Activated gamma-delta T cell treated with Interleukin-2 at 50 U/mL for 16 hours (primary cell): Measurements from ENCODE around the gene ESR2.

Experiments
- DNase-seq: peaks from one replicate; pipeline ENCODE4 v3.0.0-alpha.2; 2020

ESR2 gene

GRCh38 chr14:64260418-64260817 lies 33.8 kb downstream of the ESR2 start:
- no peak for DNase-seq

DNA sequence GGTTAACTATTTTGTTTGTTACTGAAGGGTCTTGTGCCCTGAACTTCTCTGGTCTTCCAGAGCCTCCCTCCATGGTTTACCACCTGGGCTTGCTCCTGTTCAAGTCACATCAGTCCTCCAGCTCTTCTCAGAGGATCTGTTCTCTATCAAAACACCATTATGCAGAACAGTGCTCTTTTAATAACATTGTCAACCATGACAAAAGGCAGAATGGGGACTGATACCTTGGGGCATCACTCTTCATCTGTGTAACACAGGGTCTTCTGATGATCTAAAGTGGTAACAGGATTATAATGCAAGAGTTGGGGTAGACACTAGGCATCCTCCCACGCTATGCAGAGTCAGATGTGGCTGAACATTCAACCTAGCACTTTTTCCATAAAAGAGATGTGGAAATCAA lies 38.4 kb downstream of the ESR2 start:
- no peak for DNase-seq

- DNase-seq, result no peak
Measured at GRCh38 chr14:64253672-64254071, 40.5 kb downstream of the ESR2 start.

GRCh38 chr14:64249363-64249762 lies 44.8 kb downstream of the ESR2 start:
- DNase-seq, result no peak

DNA sequence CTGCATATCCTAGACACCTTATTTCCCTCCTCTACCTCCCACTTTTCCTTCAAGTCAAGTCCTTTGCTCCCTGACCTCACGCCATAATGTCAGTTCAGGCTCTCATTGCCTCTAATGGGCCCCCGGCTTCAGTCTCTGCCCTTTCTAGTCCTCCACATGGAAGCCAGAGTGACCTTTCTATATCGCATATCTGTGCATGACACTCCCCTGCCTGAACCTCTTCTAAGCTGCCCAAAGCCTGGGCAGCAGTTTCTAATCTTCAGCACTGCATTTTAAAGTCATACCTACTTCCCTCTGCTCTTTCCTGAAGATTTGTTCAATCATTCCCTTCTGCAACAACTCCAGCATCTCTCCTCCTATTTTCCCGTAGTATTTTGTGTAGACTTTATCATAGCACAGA lies 45.5 kb downstream of the ESR2 start:
- DNase-seq, result no peak

- no peak for DNase-seq
Measured at GRCh38 chr14:64247195-64247594, 47.0 kb downstream of the ESR2 start.

DNA sequence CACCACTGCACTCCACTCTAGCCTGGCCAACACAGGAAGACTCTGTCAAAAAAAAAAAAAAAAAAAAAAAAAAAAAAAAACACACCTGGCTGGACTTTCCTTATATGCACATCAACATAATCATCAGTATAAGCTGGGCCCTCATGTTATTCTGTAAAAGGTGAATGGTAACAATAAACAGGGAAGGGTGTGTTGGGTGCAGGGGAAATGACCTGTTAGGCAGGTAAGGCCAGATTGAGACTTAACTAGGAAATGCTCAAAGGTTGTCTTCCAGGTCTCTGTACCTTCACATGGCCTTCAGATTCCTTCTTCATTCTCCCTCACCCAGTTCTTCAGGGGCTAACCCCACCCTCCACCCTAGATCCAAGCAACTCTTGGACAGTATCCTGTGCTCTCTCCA lies 47.5 kb downstream of the ESR2 start:
- no peak for DNase-seq

DNA sequence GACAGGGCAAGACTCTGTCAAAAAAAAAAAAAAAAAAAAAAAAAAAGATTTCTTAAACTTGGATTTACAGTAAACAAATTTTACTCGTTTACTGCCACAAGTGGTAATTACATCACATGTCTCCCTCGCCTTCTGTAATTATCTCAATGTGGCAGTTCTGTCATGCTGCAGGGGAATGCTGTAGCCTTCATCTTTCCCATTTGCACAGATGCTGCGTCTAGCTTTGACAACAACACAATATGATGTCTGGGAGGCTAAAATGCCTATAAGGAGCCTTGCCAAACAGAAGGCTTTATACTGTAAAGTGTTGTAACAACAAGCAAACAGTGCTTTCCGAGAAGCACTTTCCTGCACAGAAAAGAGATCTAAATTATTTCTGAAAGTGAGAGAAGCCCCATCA lies 48.7 kb downstream of the ESR2 start:
- DNase-seq, result no peak

DNA sequence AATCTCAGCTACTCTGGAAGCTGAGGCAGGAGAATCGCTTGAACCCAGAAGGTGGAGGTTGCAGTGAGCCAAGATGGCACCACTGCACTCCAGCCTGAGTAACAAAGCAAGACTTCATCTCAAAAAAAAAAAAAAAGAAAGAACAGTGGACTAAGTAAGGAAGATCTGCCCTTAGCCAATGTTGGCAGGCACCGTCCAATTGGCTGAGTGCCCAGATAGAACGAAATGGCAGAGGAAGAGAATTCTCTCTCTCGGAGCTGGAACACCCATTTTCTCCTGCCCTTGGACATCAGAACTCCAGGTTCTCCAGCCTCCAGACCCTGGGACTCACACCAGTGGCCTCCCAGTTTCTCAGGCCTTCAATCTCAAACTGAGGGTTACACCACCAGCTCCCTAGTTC lies 49.9 kb downstream of the ESR2 start:
- DNase-seq, result no peak

GRCh38 chr14:64238631-64239030 lies 55.5 kb downstream of the ESR2 start:
- no peak for DNase-seq

GRCh38 chr14:64238049-64238448 lies 56.1 kb downstream of the ESR2 start:
- DNase-seq, result no peak

GRCh38 chr14:64235652-64236640 lies 58.2 kb downstream of the ESR2 start:
- no peak for DNase-seq

DNA sequence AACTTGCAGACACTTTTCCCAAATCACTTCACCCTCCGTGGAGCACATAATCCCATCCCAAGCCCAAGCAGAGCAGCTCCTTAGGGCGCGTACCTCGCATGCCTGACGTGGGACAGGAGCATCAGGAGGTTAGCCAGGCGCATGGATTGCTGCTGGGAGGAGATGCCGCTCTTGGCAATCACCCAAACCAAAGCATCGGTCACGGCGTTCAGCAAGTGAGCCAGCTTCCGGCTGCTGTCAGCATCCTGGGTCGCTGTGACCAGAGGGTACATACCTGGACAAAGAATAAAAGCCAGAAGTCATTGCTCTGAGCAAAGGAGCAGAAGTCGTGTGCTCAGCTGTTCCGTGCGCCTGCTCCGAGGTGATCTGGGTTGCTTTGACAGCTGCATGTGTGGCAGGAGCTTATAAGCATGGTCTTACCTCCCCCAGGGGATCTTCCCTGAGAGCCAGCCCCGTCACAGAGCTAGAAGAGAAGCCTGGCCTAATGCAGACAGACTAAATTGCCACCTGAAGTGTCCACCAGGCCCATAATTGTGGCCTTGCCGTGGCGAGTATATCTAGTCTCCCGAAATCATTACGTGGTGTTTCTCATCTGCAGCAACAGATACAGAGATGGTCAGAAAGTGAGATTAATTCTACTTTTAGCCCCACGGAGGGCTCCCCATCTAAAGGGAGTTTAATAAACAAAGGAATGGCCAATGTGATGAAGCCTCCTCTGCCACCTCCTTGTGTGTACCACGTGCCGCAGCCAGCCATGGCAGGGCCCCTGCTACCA lies 59.1 kb downstream of the ESR2 start:
- no peak for DNase-seq

DNA sequence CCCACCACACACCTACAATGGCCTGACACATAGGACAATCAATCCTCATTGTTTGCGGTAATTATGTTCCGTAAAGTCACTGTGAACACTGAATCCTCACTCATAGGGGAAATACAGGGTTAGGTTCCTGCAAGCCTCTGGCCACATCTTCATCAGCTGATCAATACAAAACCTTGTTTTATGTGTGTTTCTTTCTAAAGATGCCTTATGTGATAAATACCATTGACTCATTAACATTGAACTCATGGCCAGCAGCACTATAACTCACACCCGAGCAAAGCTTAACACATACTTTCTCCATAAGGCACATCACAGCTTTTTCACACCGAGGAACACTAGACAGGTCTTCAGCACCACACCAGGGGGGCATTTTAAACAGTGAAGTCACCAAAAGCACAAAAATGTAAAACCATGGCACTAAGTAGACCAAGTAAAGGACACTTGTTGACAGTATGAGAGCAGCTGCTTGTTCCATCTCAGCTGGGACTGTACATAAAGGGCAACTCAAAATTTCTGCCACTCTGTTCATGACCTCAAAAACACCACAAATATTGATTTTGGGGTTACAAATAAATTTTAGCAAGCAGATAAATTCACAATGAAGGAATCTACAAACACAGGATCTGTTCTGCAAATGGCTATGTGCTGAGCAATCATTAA lies 60.5 kb downstream of the ESR2 start:
- no peak for DNase-seq

- no peak for DNase-seq
Measured at GRCh38 chr14:64232944-64233343, 61.2 kb downstream of the ESR2 start.

DNA sequence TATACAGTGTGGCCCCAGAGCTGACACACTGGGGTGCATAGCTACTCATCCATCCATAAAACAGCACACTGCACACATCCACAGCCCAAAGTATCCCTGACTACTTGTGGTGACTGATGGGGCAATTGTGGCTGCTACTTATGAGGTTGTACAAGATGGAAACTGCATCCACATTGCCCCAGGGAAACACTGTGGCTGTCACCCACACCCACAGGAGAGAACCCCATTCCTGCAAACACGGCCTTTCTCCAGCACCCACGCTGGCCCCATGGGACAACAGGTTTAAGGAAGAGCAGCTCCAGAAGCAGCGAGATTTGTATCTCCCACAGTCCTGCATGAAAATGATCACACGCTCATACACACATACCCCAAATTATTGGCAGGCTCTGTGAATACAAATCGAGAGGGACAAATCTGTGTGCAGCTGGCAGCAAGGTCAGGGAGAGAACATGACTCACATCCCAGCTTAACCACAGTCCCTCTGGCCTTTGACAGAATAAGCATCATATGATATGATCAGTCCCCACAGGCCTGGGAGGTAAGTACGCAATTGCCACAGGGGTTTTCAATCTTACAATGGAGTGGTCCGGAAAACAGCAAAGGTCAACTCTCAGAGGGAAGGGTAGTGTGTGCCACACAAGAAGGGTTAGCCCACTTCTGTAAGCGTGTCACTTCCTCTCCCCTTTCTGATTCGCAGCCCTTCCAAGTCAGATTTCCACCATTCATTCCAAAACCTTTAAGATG lies 61.9 kb downstream of the ESR2 start:
- DNase-seq, result no peak

DNA sequence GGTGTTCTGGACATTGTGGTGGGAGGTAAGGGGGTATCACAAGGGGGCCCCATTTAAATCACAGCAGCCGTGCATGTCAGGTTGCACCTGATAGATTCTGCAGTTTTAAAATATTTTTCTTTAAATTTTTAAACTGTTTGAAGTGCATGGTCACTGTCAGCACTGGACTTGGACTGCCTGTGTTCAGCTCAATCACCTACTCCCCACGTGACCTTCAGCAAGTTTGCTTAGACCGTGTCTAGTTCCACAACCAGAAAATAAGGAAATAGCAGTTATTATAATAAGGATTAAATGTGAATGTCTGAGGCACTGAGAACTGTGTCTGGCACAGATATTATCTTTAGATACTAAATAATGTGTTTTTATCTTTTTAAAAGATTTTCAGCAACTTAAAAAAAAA lies 64.7 kb downstream of the ESR2 start:
- no peak for DNase-seq

DNA sequence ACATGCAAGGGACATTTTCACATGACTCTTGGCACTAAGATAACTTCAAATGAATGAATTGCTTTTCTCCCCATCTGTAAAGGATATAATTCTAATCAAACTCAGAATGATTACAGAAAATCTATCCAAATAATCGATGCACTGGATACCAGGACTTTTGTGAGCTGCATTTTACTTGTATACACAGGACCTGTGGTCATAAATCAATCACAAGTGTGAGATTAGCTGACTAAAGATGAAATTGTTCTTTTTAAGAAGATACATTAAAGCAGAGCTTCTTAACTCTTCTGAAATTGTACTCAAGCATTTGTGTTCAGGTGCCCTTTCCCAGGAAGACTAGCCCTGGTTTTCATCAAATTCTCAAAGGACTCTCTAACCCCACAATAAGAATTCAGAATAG lies 66.3 kb downstream of the ESR2 start:
- DNase-seq, result no peak

DNA sequence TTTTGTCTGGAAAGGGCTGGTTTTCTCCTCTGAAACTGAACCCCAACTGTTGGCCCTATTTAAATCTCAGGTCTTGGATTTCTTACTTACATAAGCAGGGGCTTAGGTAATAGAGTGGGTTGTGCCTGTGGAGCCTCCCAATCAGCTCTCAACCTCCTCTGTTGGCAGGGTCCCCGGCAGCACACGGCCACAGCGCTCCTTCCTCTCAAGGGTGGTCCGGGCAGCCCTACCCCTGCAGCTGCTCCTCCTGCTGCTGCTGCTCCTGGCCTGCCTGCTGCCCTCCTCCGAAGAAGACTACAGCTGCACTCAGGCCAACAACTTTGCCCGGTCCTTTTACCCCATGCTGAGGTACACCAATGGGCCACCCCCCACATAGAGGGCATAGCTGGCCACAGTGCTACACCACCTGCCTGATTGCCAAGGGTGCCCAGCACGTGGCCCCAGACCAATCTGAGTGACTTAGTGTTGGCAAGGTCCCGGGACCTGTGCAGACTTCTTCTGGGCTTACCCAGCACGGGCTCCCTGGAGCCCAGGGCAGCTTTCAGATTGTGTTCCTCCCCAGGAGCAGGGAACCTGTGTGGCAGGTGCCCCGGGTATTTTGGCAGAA lies 68.9 kb downstream of the ESR2 start:
- no peak for DNase-seq

DNA sequence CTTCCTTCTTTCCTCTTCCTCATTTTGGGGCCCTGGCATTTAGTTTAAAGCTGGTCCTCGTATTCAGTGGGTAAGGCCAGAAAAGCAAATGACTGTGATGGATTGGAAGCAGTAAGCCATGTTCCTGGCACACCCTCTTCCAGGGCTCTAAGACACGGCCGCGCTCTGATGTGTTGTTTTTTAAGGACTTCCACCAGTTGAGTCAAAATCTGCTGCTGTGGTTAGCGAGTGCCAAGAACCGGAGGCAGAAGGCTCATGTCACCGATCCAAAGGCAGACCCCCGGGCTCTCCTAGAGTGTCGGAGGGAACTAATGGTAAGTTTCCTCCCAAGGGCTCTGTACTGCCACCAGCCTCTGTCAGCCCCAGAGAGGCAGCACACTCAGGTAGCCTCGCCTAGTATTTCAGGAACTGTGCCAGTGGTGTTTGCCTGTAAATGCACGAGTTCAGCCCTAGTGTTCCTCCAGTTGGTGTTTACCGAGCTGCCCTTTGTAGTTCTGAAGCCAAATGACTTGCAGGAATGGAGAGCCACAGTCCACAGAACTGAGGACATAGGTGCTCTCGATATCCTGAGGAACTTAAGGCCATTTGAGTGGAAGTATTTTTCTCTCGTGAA lies 72.7 kb downstream of the ESR2 start:
- no peak for DNase-seq

GRCh38 chr14:64220466-64220865 lies 73.7 kb downstream of the ESR2 start:
- no peak for DNase-seq

DNA sequence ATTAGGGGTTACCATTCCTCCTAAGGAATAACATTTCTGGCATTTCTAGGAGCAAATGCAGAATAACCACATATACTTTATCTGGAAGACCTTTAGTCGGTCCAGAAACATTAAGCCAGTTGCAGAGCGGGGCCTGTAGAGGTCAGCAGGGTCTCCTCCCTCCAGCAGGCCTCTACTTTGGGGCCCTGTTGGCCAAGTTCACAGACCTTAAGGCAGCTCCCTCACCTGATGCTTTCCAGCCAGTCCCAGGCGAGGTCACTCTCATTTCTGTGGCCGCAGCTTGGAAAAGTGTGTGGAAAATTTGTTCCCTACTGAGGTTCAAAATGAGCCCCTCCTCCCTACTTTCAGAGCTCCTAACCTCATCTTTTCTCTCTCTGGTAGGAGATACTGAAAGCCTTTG lies 74.1 kb downstream of the ESR2 start:
- no peak for DNase-seq
